NCI-H146 treated with DMSO at 0.1 percent for 48 hours (cell line): ENCODE data around the gene CENPX.
A peak's percentile ranks its signal among the peaks of the same experiment; 100 is the strongest.

Source experiments
- DNase-seq: peaks from one replicate; lab custom pipeline; 2025; ENCODE audit not compliant: unreplicated experiment; lab: John Stamatoyannopoulos, UW

Gene CENPX

DNA sequence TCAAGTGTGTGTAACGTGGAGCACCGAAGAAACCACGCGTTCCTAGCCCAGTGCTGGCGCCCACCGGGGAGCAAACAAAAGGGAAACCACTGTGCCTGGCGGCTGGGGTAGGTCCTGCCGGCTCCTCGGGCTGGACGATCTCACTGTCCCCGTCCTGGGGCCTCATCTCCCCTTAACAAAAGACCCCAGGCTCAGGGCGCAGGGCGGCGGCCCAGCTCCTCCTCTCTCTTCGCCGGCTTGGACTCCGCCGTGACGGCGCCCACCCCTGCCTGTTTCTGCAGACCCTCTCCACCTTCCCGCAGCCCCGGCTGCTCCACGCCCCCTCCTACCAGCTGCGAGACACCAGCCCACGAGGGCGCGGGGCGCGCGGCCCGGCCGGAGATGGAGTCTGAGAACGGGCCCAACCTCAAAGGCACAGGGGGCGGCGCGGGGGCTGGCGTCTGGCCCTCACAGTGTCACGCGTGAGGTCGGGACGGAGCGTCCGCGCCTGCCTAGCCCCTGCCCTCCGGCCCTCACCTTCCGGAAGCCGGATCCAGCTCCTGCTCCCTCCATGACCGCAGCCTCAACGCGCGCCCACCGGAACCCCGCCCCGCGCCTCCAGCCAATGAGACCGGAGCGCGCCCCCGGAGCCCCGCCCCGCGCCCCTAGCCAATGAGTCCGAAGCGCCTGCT is at the start of gene CENPX:
Gene CENPX (minus strand): TSS at position 569 of the 671 bp plus-strand sequence. CDS start 17 bp downstream, at position 552.
- no peak for DNase-seq

- no peak for DNase-seq
These were observed 47.9 kb upstream of the CENPX start for GRCh38 chr17:82070611-82071010.

GRCh38 chr17:82065638-82066303 is 43.1 kb upstream of the CENPX start, which contains the start of gene DUS1L:
TSS of gene DUS1L (minus strand) at chr17:82065804. CDS start at chr17:82065059, 745 bp downstream.
- DNase-seq: no peak

DNA sequence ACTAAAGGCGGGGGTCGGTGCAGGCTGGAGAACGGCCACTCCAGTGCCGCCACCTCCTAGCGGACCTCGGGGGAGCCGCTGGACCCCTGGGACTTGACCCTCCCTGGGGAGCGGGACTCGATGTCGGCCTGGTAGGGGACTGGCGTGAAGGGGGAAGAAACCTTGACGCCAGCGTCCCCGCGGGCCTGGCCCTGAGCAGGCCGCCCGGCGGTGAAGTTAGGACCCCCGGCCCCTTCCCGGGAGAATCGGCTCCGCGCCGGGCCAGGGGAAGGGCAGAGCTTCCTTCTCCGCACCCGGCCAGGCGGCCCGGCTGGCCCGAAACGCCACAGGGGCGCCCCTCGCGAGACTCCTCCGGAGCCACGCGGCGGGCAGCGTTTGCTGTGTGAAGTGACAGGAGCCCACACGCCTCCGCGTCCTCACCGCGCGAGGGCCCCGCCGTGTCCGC is 42.5 kb upstream of the CENPX start:
- no peak for DNase-seq

DNA sequence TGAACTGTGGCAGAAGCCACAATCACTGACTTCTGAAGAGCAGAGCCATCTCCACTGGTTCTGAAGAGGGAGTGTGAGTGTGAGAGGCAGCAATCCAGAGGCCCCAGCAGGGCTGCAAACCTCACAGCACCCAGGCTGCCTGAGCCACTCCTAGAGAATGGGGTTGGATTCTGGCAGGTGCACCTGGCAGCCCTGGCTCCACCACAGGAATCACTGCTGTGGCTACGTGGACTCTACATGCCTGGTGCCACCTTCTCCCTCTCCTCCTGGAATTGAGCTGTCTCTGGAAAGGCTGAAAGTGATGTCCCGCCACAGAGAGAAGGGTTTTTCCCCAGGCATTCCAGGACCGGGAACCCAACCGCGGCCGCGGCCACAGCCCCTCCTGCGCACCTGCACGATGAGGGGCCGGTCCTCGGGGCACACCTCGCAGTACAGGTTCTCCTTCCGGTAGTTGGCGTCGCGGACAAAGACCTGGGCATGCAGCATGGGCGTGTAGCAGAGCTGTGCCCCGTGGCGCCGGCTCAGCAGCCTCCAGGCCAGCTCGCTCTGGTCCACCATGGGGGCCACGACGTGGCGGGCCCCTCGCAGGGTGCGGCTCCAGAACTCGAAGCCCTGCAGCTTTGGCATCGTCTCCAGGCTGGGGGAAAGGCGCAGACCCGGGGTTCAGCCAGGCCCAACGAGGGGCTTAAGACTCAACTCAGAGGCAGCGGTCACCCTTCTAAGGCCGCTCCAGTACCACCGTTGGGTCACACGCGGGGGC is 41.9 kb upstream of the CENPX start:
- peak; percentile 21 for DNase-seq

DNA sequence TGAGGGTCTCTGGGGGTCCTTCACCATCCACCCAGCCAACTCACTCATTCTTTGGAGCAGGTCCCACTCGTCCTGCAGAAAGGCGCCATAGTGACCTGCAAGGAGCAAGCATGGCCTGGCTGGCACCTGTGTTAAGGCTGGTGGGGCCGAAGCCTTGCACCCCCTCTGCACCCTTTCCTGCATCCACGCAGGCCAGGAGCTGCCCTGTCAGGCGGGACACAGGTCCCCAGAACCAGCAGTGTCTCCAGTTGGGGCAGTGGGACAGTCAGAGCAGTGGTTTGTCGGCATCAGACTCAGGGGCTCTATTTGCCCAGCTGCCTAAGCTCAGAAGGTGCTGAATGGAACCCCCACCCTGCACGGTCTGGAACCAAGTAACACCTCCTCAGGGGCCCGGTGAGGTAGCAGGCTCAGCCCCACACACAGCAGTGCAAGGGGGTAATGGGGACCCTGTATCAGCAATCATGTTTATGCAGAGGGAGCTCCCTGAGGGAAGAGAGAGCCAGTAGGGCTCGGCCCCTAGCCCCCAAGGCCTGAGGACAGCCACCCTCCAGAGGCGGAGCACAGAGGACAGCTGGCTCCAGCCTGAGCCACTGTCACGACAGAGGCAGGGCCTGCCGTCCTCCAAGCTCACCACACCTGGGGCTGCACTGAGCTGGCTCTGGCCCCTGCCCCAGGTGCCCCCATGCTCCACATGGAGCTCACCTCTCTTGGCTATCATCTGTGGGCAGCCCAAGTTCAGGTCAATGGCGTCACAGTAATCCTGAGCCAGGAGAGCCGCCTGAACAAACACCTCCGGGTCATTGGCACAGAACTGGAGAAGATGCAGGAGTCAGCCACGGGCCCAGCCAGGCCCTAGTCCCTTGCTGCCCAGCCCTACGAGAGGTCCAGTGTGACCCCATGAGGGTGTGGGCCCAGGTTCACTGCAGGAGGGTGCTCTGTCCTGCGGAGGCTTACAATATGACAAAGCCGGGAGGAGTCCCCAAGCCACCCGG is 41.0 kb upstream of the CENPX start:
- no peak for DNase-seq

DNA sequence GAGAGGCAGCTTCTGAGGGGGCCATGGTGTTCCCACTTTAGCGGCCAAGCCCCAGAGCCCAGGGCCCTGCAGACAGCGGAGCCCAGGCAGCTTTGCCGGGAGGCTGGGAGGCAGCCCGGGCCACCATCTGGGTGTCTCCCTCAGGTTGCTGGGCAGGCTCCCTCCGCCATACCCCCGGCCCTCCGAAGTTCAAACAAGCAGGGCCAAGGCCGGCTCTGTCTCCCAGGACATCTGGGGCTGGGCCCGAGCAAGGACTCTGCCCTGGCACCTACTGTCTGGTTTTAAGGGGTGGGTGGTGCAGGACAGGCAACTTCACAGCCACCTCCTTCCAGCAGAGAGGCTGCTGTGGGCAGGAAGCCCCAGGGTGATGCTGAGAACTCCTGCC is 40.3 kb upstream of the CENPX start:
- DNase-seq: no peak

GRCh38 chr17:82062076-82062983 is 39.7 kb upstream of the CENPX start:
- DNase-seq: no peak

GRCh38 chr17:82061047-82061925 is 38.6 kb upstream of the CENPX start:
- DNase-seq: no peak

DNA sequence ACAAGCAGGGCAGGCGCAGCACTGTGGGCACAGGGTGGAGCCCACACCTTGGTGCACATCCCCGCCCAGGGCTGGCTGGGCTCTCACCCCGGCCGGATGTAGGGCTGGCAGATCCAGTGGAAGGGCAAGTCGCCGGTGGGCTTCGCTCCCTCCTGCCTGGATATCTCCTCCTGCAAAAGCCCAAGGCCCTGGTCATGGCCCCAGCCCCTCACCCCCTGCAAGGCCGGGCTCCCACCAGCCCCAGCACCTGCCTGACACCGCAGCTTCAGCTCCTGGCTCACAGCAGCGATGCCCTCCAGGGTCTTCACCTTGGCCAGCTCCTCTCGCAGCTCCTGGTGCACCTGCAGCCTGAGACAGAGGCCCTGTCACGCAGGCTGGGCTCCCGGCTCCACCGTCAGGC is 37.9 kb upstream of the CENPX start:
- no peak for DNase-seq

DNA sequence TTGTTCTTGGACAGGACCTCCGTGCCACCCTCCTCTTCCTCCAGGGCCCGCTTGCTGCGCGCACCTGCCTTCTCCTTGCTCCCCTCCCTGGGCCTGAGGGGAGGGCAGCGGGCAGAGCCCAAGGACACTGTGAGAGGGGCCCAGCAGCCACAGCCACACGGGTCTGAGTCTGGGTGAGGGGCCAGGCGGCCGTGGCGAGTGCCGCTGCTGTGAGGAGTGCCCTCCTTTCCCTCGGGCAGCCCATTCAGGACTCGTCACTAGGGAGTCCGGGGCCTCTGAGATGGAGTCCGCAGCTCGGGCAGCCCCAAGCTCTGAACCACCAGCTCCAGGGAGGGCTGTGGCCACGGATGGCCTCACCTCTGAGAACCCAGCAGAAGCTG is 37.3 kb upstream of the CENPX start:
- DNase-seq: no peak

GRCh38 chr17:82059272-82060000 is 36.8 kb upstream of the CENPX start:
- DNase-seq: no peak

DNA sequence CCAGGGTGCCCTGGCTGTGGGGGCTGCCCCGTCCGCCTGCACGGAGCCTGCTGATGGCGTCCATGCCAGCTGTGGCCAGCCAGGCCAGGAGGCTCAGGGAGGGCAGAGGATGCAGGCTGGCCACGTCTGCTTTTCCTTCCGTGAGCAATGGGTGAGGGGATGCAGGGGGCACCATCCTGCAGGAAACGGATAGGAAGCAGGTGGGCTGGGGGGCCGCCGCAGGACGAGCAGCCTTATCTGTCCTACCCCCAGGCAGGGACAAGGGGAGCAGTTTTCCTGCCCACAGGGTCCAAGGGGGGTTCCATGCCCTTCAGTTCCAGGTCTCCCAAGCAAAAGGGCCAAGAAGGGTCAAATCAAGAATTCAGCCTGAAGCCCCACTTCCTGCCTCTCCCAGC is 36.2 kb upstream of the CENPX start:
- no peak for DNase-seq

DNA sequence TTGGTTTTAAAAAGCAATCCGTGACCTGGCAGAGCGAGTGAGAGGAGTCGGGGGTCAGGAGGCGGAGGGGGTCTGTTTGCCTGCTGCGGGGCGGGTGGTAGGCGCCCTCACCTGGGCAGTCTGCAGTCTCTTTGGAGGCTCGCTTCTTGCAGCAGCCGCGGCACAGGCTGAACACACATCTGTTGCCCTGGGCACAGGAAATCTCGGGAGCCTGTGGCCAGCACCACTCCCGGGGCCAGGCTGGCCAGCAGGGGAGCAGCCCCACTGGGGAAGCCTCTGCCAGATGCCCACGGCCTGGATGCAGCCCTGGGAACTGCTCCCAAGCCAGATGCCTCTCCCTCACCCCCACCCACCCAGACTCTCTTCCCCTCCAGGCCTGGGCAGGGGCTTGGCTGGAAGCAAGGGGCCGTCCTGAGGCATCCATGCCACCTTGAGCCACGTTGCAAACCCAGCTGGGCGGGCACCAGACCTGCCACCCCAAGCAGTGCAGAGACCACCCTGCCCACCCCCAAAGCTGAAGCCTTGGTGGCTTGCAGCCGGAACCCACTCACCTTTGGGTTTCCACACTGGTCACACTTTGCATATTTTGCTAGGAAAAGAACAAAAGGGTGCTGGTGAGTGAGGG is 35.7 kb upstream of the CENPX start:
- no peak for DNase-seq

- no peak for DNase-seq
These were observed 34.3 kb upstream of the CENPX start for GRCh38 chr17:82056729-82057621.

- DNase-seq: no peak
These were observed 33.5 kb upstream of the CENPX start for GRCh38 chr17:82055965-82056728.
